Measurements from ENCODE around the gene PPP2R1B. TPM values are rescaled to one million over a fixed set of nuclear protein-coding genes. Genes with fewer than 3 reads are reported as not detected.

PPP2R1B gene
- total and polyA plus RNA-seq, 12 donors, result 5.8 to 16.8 (median 10.7) TPM

- Histone ChIP-seq H3K36me3 (peaks cover 0 to 71% (median 19%) of the 10 kb centered on the region in 9 donors), H3K4me3 (no peak overlapping the region), H3K27me3 (no peaks in the 10 kb centered on the region), H3K9me3 (no peaks in the 10 kb centered on the region), H3K27ac (no peak overlapping the region), H3K4me1 (peaks cover 0 to 43% (median 16%) of the 10 kb centered on the region in 9 donors)
- ATAC-seq (no peak), DNase-seq (no peak)
- intact Hi-C loops (cut with DNase I), result loop anchor here in 2 of 10 donors (10.0 kb wide), 1 partner anchor 98 kb away; the partner anchor contains the start of gene SIK2 (in 2 of the 2)
- no peak for TF ChIP-seq CTCF (IDR thresholded peaks at IDR 0.05)
- 81 to 89% methylated on average over 5 of the region's 5 CpGs for WGBS, 2 donors
Measured at GRCh38 chr11:111702623-111703022, 63.6 kb downstream of the PPP2R1B start.

- intact Hi-C loops (cut with DNase I), result loop anchor here in 2 of 10 donors (10.0 kb wide), 1 partner anchor 95 kb away; the partner anchor contains the start of gene SIK2 (in 2 of the 2)
- H3K36me3 ChIP-seq, result peaks cover 0 to 60% (median 14%) of the 10 kb centered on the region in 9 donors
- no peak overlapping the region for H3K27ac ChIP-seq
- ATAC-seq, result no peak
- 96 to 100% methylated on average over 1 of the region's 1 CpG for WGBS, 2 donors
- no peak overlapping the region for H3K4me3 ChIP-seq
- peaks cover 0 to 41% (median 9%) of the 10 kb centered on the region in 9 donors for H3K4me1 ChIP-seq
- no peaks in the 10 kb centered on the region for H3K27me3 ChIP-seq
- no peak for TF ChIP-seq CTCF (IDR thresholded peaks at IDR 0.05)
- no peaks in the 10 kb centered on the region for H3K9me3 ChIP-seq
- no peak for DNase-seq
Measured at GRCh38 chr11:111700162-111700561, 66.0 kb downstream of the PPP2R1B start.

- DNase-seq, result no peak
- Histone ChIP-seq H3K36me3 (peaks cover 0 to 56% (median 14%) of the 10 kb centered on the region in 9 donors), H3K4me3 (no peak overlapping the region), H3K27me3 (no peaks in the 10 kb centered on the region), H3K27ac (no peak overlapping the region), H3K9me3 (no peaks in the 10 kb centered on the region), H3K4me1 (peaks cover 0 to 46% (median 14%) of the 10 kb centered on the region in 9 donors)
- intact Hi-C loops (cut with DNase I), result loop anchor here in 2 of 10 donors (10.0 kb wide), 1 partner anchor 95 kb away; the partner anchor contains the start of gene SIK2 (in 2 of the 2)
- 94 to 96% methylated on average over 1 of the region's 1 CpG for WGBS, 2 donors
- no peak for TF ChIP-seq CTCF (IDR thresholded peaks at IDR 0.05)
- ATAC-seq, result no peak
Measured at GRCh38 chr11:111699579-111700156, 66.5 kb downstream of the PPP2R1B start.

GRCh38 chr11:111698852-111699559 is 67.2 kb downstream of the PPP2R1B start:
- TF ChIP-seq CTCF (IDR thresholded peaks at IDR 0.05), result no peak
- Histone ChIP-seq H3K27ac (no peak overlapping the region), H3K4me1 (peaks cover under 1 to 52% (median 21%) of the 10 kb centered on the region in 9 donors), H3K9me3 (no peaks in the 10 kb centered on the region), H3K4me3 (no peak overlapping the region), H3K36me3 (peaks cover 0 to 49% (median 10%) of the 10 kb centered on the region in 9 donors), H3K27me3 (no peaks in the 10 kb centered on the region)
- ATAC-seq (no peak), DNase-seq (no peak)
- 86 to 92% methylated on average over 3 of the region's 3 CpGs for WGBS, 2 donors
- intact Hi-C loops (cut with DNase I), result no loop called here
